ENCODE measurements around the gene BCL11B.

Gene BCL11B

GRCh38 chr14:99124482-99125105, 147.4 kb downstream of the BCL11B start:
- in situ Hi-C loops (cut with MboI; ENCODE audit: low sequenced_read_pairs) = no loop called here

- in situ Hi-C loops (cut with MboI; ENCODE audit: low sequenced_read_pairs) = no loop called here
These were observed 148.7 kb downstream of the BCL11B start for GRCh38 chr14:99123208-99123870.

GRCh38 chr14:99122521-99123125, 149.4 kb downstream of the BCL11B start:
- in situ Hi-C loops (cut with MboI; ENCODE audit: low sequenced_read_pairs) = no loop called here

GRCh38 chr14:99121319-99121875, 150.6 kb downstream of the BCL11B start:
- in situ Hi-C loops (cut with MboI; ENCODE audit: low sequenced_read_pairs) = no loop called here

- in situ Hi-C loops (cut with MboI; ENCODE audit: low sequenced_read_pairs) = no loop called here
These were observed 151.3 kb downstream of the BCL11B start for GRCh38 chr14:99120526-99121318.

GRCh38 chr14:99119554-99120525, 152.2 kb downstream of the BCL11B start:
- in situ Hi-C loops (cut with MboI; ENCODE audit: low sequenced_read_pairs) = no loop called here

Data from hTERT RPE-1 (cell line).